NCI-H446 (cell line): ENCODE measurements around the gene FOSL1.
A peak's percentile ranks its signal among the peaks of the same experiment; 100 is the strongest.

ENCODE experiments used
- DNase-seq, 2 experiments: peaks; one replicate each; lab custom pipeline; 2025; lab: John Stamatoyannopoulos, UW

FOSL1 gene

DNA sequence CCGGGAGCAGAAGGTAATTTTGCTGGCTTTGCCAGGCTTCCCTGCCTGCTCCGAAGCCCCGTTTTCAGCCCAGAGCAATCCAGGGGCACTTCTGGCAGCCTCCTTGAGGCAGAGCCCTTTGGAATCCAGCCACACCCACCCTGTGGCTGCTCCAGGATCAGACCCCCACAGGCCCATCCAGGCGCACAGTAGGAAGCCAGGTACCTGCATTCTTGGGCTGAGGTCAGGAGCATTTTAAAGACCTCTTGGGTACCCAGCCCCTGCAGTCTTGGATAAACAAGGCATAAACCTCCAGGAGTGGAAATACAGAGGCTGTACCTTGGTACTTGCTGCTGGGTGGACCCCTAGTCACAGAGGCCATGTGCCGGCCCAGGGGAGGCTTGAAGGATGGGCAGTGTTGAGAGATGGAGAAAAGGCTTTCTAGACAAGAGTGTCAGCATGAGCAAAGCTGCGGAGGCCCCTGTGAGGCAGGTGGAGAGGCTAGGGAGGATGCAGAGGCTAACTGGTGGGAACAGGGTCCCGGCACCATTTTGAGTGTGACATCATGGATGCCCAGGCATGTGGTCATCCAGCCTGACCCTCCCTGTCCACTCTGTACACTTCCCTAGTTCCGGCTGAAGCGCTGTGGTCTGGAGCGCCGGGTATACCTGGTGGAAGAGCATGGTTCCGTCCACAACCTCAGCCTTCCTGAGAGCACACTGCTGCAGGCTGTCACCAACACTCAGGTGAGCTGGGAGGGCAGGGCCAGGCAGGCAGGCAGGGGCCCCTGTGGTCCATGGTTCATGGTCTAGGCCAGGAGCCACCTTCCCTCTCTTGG is 36.1 kb downstream of the FOSL1 start:
- no peak for DNase-seq

DNA sequence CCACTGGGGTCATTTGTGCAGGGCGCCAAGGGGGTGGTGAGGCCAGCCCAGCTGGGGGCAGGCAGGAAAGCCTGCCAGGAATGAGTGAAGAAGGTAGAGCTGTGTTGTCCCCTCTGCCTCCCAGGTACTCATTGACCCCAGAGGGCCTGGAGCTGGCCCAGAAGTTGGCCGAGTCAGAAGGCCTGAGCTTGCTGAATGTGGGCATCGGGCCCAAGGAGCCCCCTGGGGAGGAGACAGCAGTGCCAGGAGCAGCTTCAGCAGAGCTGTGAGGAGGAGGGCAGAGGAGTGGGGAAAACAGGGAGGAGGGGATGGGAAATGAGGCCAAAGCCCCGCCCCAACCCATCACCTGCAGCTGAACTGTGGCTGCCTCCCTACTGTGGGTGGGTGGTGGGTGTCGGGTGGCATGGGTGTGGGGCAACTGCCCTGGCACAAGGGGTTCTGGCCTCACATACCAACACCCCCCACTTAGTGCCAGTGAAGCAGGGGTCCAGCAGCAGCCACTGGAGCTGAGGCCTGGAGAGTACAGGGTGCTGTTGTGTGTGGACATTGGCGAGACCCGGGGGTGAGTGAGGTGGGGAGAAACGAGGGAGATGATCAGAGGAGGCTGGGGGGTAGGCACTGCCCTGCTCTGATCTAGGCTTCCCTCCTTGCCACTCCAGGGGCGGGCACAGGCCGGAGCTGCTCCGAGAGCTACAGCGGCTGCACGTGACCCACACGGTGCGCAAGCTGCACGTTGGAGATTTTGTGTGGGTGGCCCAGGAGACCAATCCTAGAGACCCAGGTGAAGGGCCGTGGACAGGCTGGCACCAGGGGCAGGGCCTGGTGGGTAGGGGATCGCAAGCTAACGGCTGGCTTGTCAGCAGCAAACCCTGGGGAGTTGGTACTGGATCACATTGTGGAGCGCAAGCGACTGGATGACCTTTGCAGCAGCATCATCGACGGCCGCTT is 37.0 kb downstream of the FOSL1 start:
- peak in 1 of 2 experiments; percentile 29 for DNase-seq

DNA sequence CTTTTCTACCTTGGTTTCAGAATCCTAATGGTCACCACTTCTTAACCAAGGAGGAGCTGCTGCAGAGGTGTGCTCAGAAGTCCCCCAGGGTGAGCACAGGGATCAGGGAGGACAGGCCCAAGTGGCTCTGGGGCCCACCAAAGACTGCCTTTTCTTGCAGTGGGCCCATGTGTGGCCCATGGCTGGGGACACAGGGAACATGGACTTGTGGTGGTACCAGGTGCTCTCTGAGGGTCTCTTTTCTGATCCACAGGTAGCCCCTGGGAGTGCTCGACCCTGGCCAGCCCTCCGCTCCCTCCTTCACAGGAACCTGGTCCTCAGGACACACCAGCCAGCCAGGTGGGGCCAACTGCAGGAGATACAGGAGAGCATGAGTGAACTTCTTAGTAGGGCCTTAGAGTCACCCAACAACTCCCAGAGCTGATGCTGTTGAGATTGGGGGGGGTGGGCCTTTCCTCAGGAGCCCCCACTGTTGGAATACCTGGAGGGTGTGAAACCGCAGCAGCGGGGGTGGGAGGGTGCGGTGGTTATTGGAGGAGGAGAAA is 37.9 kb downstream of the FOSL1 start:
- DNase-seq, result no peak

DNA sequence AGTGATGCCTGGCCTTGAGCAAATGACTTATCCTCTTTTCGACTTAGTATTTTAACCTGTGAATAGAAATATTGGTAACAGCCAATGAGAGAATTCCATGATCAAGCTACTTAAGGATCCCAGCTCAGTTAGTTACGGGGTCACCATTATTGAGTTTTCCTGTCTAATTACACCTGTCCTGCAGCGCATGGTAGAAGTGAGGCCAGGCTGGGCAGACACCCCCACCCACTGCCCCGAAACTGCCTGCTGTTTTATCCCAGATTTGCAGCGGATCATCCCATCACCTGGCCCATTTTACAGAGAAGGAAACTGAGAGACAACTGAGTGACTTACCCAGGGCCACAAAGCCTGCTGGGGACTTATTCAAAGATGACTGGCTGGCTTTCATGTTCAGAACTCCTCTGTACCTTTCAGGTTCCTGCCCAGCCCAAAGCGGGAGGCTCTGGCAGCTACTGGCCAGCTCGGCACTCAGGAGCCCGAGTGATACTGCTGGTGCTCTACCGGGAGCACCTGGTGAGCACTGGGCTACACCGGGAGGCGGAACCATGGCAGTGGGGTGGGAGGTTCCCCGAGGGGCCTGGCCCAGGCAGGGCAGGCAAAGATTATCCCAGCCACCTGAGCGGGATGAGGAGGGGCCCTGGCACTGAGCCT is 38.5 kb downstream of the FOSL1 start:
- no peak for DNase-seq

DNA sequence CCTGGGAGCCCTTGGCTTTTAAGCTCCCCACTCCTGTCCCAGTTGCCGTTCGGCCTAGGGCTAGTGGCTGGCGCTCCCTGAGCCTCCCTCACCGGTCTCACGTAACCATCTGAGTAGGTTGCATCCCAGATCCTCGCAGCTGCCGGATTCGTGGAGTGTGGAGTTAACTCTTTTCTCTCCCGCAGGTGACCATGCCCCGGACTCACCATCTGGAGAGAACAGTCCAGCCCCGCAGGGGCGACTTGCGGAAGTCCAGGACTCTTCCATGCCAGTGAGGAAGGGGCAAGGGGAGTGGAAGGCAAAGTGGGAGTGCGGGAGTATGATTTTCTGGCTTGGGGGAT is 39.1 kb downstream of the FOSL1 start:
- no peak for DNase-seq

DNA sequence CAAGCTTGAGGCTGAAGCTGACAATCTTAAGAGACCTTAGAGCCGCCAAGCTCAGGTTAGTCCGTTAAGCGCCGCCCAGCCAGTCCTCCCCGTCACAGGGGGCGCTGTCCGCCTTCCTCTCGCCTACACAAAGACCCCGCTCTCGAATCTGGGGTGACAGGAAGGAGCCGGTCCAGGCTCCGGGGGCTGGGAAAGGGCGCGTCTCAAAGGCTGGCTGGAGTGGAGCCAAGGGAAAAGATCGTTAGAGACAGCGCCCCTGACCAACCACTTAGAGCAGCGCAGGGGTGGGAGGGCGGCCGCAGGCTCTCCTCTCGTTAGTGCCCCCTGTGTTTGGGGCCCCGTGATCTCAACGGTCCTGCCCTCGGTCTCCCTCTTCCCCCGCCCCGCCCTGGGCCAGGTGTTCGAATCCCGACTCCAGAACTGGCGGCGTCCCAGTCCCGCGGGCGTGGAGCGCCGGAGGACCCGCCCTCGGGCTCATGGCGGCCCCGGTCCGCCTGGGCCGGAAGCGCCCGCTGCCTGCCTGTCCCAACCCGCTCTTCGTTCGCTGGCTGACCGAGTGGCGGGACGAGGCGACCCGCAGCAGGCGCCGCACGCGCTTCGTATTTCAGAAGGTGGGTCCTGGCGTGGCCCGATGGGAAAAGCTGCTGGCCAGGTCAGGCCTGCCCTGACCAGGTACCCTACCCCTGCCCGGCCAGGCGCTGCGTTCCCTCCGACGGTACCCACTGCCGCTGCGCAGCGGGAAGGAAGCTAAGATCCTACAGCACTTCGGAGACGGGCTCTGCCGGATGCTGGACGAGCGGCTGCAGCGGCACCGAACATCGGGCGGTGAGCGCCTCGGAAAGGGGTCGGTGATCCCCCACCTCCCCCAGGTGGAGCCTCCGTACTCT is 39.7 kb downstream of the FOSL1 start, which contains the start of gene MUS81:
Gene MUS81, plus strand, starts transcription at position 156 of the 887 bp plus-strand sequence. Its CDS starts 321 bp downstream, at position 477.
- peak; percentile 95 to 98 for DNase-seq

DNA sequence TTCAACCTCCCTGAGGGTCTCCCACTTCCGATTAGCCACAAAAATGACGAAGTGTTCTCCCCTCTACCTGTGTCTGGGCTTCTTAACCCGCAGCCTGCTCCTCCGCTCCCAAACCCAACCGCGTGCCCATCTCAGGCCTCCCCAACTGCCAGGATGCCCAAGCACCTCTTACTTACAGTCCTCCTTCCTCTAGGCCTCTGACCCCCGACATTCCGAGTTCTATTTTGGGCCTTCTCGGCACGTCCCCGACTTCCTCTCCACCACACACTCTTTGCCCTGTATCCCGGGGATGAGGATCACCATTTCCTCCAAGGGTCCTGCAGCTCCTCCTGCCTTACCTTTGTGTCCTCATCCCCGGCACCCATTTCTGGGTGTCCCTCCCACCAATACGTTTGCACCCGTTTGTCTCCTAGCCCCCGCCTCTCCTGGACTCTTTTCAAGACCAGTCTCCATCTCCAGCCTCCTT is 40.3 kb downstream of the FOSL1 start:
- peak in 1 of 2 experiments; percentile 90 for DNase-seq

DNA sequence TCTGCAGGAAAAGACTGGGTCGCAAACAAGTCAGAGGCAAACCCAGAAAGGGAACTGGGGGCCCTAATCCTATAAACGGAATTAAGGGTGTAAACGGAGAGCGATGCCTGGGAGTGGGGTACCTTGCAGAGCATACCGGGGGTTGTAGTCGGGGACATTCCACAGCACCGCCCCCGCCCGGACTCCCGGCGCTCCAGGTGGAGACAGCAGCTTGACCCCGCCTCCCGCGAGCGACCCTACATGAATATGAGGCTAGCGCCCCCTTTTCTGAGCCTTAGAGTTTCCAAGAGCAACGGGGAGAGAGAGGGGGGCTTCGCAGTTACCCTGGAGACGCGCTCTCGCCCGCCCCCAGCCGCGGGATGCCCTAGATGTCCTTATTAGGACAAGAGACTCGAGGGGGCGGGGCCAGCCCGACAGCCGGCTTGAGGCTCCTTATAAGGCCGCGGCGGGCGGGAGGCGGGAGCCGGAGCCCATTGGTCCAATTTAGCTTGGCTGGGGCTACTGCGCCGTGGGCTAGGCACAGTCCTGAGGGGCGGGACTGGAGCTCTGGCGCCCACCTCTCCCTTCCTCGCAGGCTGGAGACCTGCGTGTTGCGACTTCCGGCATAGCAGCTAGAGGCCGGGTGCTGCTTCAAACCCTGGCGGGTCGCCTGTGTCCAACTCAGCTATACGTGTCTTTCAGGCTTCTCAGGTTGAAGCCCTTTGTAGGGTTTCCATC is 40.9 kb downstream of the FOSL1 start:
- peak; percentile 99 for DNase-seq

DNA sequence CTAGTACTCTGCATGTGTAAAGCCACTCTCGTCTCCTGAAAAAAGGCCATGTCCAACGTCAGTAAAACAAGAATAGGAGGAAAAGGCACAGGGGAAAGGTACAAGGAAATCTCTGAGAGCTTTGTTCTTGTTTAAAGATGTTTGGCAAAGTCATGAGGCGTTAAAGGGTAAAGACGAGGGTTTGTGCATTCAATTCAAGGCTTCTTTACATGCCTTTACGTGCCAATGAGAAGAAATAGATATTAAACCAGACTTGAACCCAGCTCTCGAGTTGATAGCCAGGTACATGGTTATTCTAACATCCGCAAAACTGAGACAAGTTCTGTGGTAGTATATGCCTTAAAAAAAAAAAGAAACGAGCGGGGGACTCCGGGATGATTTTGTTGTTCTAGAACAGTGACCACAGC is 41.5 kb downstream of the FOSL1 start:
- no peak for DNase-seq

DNA sequence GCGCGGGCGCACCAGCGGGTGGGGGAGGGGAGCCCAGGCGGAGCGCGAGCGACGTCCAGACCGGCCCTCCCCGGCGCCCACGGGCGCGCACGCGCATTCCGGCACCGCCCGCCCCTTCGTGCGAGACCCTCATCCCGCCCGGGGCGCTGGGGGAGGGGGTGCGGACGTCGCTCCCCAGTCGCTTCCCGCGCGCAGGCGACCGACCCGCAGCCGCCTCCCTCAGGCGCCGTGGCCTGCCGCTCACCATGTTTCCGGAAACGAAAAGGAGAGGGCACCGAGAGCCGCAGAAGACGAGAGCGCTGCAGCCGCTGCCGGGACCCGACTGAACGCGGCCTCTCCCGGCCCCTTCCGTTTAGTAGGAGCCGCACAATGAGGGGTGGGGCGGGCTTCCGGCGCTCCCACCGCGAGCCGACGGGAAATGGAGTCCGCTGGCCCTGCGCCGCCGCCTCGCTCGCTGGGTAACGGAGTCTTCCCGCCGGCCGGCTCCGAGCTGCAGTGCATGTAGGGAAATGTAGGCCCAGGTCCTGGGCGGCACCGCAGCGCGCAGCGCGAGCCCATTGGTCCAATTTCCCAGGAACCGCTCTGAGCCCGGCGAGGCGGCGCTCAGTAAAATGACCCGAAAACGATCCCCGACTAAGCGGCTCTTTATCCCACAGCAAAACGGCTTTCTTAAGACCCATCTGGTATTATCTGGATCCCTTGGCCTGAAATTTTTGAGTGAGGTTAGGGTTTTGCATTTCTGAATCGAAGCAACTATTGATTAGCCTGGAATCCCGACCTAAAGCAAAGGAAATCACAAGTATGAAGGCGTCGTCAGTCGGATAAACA is 42.1 kb downstream of the FOSL1 start, which contains the start of gene CFL1:
Gene CFL1, minus strand, starts transcription at position 328 of the 828 bp plus-strand sequence. Its CDS starts 81 bp downstream, at position 247.
- peak; percentile 96 to 99 for DNase-seq

DNA sequence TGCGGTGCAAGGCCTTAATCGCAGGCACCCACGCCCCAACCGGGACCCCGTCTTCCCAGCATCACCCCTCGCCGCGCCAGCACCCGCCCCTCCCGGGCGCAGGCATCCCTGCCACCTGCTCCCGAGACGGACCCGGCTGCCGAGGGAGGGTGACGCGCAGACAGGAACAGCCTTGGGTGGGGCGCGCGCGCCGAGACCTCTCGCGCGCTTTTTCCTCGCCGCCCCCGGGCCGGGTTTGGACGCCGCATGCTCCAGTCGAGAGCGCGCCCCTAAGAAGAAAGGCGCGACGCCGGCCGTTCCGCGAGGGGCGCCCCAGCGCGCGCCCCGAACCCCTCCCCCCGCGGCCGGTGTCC is 42.7 kb downstream of the FOSL1 start:
- DNase-seq, result peak in 1 of 2 experiments; percentile 76

DNA sequence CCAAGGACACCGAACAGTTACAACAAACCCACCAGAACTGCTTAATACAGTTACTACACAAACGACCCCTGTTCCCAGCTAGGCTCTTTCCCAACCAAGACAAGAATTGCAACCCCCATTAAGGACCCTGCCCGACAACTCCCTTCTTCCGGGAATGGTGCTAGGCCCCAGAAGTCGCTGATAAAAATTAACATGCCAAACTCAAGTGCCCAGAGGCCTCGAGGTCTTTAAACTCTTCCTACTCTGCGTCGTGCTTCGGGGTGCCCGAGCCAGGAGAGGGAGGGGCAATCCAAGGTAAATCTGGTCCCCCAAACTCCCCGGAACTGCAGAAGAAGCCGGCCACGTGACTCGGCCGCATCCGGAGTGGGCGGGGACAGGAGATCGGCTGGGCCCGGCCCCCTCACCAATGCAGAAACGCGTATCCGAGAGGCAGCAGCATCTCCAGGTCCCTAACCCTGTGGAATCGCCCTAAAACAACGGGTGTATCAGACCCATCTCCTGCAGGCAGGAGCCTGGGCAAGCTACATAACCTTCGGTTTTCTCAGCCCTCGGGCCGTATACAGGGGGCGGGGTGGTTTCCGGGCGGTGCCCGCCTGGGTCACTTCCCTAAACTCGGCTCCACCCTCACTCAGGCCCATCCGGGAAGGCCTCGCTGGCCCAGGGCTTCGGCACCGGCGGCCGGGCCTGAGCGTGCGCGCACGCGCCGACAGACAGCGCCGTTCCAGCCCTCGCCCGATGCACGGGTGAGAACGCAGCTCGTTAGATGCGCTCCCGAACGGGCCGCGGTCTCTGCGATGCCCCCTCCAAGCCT is 43.3 kb downstream of the FOSL1 start:
- DNase-seq, result peak; percentile 39 to 70

DNA sequence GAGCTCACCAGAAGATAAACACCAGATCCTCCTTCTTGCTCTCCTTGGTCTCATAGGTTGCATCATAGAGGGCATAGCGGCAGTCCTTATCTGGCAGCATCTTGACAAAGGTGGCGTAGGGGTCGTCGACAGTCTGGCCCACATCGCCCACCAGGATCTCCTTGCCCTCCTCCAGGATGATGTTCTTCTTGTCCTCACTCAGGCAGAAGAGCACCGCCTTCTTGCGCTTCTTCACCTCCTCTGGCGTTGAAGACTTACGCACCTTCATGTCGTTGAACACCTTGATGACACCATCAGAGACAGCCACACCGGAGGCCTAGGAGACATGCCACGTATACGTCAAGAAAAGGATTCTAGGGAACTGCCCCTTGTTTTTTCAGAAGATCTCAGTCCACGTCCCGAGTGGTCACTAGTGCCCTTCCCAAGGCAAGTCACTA is 44.2 kb downstream of the FOSL1 start:
- no peak for DNase-seq

DNA sequence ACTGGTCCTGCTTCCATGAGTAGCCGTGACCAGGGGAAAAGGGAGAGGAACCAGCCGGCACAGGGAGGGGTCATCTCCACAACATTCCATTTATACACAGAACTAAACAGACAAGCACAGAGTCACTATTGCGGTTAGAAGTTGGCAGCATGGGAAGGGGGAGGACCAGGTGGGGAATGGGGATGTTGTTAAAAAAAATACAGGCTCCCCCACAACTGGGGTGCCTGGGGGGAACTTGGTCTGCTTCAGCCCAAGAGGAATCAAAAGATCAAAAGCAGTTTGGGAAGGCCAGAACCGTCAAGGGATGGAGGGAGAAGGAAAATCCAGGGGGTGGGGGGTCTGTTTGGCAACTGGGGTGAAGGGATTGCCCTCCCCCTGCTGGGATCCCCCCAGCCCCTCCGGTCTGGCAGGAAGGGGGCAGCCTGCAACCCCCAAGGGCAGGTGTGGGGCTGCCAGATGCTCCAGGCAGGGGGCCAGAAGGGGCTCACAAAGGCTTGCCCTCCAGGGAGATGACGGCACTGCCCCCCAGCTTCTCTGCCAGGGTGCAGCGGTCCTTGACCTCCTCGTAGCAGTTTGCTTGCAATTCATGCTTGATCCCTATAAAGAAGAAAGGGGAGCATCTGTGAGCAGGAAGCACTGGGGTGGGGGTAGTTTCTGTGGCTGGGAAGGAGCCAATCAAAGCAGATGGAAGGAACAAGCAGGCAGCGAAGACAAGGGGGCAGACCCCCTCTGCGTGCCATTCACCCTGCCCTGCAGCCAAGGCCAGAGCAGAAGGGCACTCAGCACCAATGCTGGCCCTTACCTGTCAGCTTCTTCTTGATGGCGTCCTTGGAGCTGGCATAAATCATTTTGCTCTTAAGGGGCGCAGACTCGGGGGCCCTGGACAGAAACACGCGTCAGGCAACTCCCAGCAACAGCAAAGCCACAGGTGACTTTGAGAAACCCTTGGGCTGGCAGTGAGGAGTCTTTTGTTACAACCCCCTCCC is 45.0 kb downstream of the FOSL1 start:
- no peak for DNase-seq

DNA sequence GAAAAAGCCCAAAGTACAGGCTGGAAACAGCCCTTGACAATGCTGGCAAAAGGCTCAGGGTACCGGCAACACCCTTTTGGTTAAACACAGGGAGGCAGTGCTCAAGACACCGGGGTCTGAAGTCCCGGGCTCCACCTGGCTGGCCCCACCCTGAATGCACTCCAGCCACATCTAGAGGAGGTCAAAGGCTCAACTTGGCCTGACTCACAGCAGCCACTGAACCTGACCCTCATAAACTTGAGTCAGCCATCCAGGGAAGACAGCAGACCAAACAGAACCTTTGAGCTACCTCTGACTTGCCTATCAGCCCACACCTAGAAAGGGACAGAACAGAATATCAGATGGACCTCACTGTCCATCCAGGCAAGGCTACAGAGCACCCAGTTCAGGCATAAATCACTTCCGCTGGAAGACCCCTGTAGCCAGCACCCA is 46.0 kb downstream of the FOSL1 start:
- no peak for DNase-seq

DNA sequence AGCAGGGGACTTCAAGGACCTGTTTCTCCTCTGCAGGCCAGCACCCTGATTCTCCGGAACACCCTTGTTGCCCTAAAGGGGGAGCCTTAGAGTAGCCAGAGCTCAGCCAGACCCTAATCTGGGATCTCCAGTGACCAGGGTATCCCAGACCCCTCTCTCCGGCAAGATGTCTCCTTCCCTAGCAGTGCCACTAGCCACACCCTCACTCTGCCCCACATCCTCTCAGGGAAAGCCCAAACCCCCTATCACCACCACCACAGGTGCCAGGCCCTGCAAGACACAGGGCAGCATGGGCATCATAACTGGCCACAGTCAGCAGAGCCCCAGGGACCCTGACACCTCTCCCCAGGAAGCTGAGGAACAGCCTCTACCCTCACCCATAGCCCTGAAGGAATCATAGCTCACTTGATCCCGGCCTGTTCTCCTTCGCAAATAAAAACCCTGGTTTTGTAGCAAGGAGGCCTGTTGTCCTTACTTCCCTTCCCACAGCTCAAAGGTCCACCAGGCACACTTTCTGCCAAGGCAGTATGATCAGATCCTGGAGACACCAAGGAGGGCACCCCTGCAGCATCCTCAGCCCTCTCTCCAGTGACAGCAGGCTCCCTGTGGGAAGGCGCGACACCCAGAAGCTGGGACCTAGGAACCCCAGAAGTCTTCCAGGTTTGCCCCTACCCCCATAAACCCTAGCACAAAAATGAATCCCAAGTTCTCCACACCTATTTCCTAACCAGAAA is 46.8 kb downstream of the FOSL1 start:
- no peak for DNase-seq
